PFSK-1 (cell line): ENCODE measurements around the gene CTTNBP2.

Experiments used
- FOXP2 ChIP-seq: optimal IDR thresholded peaks from 2 replicates; pipeline ENCODE3; 2011; ENCODE audit warnings: borderline replicate concordance, control low read depth, inconsistent platforms; ENCODE audit not compliant: insufficient read depth; ENCODE audit errors: extremely low read length, extremely low read depth
- POLR2AphosphoS5 ChIP-seq: IDR thresholded peaks from 2 replicates; pipeline ENCODE4 v1.6.1; 2012; ENCODE audit warnings: low read depth, mild to moderate bottlenecking, control low read depth, low read length, moderate library complexity
- SIN3A ChIP-seq: IDR thresholded peaks from 2 replicates; pipeline ENCODE4 v1.6.1; 2012; ENCODE audit warnings: mild to moderate bottlenecking, low read length, moderate library complexity, borderline replicate concordance; ENCODE audit not compliant: insufficient read depth
- TAF1 ChIP-seq: IDR thresholded peaks from 2 replicates; pipeline ENCODE4 v1.6.1; 2012; ENCODE audit warnings: low read length, control low read depth, borderline replicate concordance; ENCODE audit not compliant: insufficient read depth
- TF ChIP-seq, protein P1 (sequence below), 2 experiments: IDR thresholded peaks; 2 replicates each; pipeline versions ENCODE4 v1.6.1 to v1.8.0; 2011 to 2012; ENCODE audit warnings: low read depth in 2 of 2, low read length in 2 of 2, control low read depth in 1 of 2, inconsistent platforms in 1 of 2, mild to moderate bottlenecking in 1 of 2, moderate library complexity in 1 of 2; ENCODE audit not compliant: insufficient read depth in 1 of 2

DNA sequence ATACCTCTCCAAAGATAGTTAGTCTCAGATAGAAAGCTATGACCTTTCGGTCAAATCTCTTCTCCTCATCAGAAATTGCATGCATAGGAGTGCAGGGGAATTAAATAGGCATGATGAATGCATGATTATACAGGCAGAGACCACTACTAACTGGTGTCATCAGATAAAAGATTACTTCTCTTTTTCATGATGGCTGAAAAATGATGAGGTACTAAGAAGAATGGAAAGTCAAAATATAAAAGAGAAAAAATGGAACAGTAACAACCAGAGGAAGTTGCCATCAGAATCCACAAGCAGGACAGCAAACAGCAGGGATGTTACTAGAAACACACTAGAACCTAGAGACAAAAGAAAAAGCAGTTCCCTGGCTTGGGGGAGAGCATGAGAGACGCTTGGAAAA, 31.6 kb downstream of the CTTNBP2 start:
- TF ChIP-seq POLR2AphosphoS5 = no peak
- TF ChIP-seq, protein P1, sequence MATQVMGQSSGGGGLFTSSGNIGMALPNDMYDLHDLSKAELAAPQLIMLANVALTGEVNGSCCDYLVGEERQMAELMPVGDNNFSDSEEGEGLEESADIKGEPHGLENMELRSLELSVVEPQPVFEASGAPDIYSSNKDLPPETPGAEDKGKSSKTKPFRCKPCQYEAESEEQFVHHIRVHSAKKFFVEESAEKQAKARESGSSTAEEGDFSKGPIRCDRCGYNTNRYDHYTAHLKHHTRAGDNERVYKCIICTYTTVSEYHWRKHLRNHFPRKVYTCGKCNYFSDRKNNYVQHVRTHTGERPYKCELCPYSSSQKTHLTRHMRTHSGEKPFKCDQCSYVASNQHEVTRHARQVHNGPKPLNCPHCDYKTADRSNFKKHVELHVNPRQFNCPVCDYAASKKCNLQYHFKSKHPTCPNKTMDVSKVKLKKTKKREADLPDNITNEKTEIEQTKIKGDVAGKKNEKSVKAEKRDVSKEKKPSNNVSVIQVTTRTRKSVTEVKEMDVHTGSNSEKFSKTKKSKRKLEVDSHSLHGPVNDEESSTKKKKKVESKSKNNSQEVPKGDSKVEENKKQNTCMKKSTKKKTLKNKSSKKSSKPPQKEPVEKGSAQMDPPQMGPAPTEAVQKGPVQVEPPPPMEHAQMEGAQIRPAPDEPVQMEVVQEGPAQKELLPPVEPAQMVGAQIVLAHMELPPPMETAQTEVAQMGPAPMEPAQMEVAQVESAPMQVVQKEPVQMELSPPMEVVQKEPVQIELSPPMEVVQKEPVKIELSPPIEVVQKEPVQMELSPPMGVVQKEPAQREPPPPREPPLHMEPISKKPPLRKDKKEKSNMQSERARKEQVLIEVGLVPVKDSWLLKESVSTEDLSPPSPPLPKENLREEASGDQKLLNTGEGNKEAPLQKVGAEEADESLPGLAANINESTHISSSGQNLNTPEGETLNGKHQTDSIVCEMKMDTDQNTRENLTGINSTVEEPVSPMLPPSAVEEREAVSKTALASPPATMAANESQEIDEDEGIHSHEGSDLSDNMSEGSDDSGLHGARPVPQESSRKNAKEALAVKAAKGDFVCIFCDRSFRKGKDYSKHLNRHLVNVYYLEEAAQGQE (IDR thresholded peaks at IDR 0.05; ENCODE audit: insufficient read depth in 1 of 2, low read depth in 2 of 2, low read length in 2 of 2) = no peak
- no peak for TF ChIP-seq TAF1
- no peak for TF ChIP-seq FOXP2
- TF ChIP-seq SIN3A = no peak
